MM.1S (cell line): Measurements from ENCODE around the gene GRIK3.

ENCODE experiments used
- DNase-seq: peaks from one replicate; pipeline ENCODE4 v3.0.0-alpha.2; 2015
- H2AFZ ChIP-seq: fragments of 300-600 bp; sonication (generic); 2 replicates; pipeline ENCODE4 v1.6.0; 2016; ENCODE audit warnings: antibody characterized with exemption, low read length
- H3F3A ChIP-seq: fragments of 300-600 bp; sonication (generic); 2 replicates; pipeline ENCODE4 v1.6.1; 2016; ENCODE audit warnings: mild to moderate bottlenecking, antibody characterized with exemption, low read length, moderate library complexity, mixed read lengths; ENCODE audit not compliant: insufficient read depth
- H3K27ac ChIP-seq: fragments of 300-600 bp; sonication (generic); 2 replicates; pipeline ENCODE4 v1.5.1; 2016; ENCODE audit warnings: mild to moderate bottlenecking, low read length
- H3K27me3 ChIP-seq: fragments of 300-600 bp; sonication (generic); replicated peaks from 2 replicates; pipeline ENCODE4 v1.6.0; 2016; ENCODE audit warnings: low read length; ENCODE audit not compliant: insufficient read depth
- H3K36me3 ChIP-seq: fragments of 300-600 bp; sonication (generic); replicated peaks from 2 replicates; pipeline ENCODE4 v1.6.1; 2016; ENCODE audit warnings: mild to moderate bottlenecking, low read length, mixed read lengths; ENCODE audit not compliant: insufficient read depth
- H3K4me1 ChIP-seq: fragments of 300-600 bp; sonication (generic); 2 replicates; pipeline ENCODE4 v1.6.1; 2016; ENCODE audit warnings: low read length, mixed read lengths
- H3K4me2 ChIP-seq: fragments of 300-600 bp; sonication (generic); 2 replicates; pipeline ENCODE4 v1.6.0; 2016; ENCODE audit warnings: low read depth, low read length
- H3K4me3 ChIP-seq: fragments of 300-600 bp; sonication (generic); 2 replicates; pipeline ENCODE4 v1.5.1; 2016; ENCODE audit warnings: low read length, mixed read lengths
- H3K79me2 ChIP-seq: fragments of 300-600 bp; sonication (generic); 2 replicates; pipeline ENCODE4 v1.6.1; 2016; ENCODE audit warnings: mixed run types, low read length, mixed read lengths
- H3K9ac ChIP-seq: fragments of 300-600 bp; sonication (generic); 2 replicates; pipeline ENCODE4 v1.6.1; 2016; ENCODE audit warnings: low read length, mixed read lengths
- H3K9me2 ChIP-seq: fragments of 300-600 bp; sonication (generic); replicated peaks from 2 replicates; pipeline ENCODE4 v1.6.1; 2016; ENCODE audit warnings: mild to moderate bottlenecking, low read length, mixed read lengths; ENCODE audit not compliant: insufficient read depth
- H3K9me3 ChIP-seq: fragments of 300-600 bp; sonication (generic); replicated peaks from 2 replicates; pipeline ENCODE4 v1.6.1; 2016; ENCODE audit warnings: mild to moderate bottlenecking, low read length, mixed read lengths; ENCODE audit not compliant: insufficient read depth
- H4K20me1 ChIP-seq: fragments of 300-600 bp; sonication (generic); 2 replicates; pipeline ENCODE4 v1.6.1; 2016; ENCODE audit warnings: mild to moderate bottlenecking, low read length, moderate library complexity, mixed read lengths; ENCODE audit not compliant: insufficient read depth
- CTCF ChIP-seq: fragments of 300-600 bp; sonication (generic); IDR thresholded peaks from 2 replicates; pipeline ENCODE4 v1.5.1; 2016; ENCODE audit warnings: antibody characterized with exemption, low read length, mixed read lengths
- EZH2 ChIP-seq: fragments of 300-600 bp; sonication (generic); optimal IDR thresholded peaks from 2 replicates; pipeline ENCODE3; 2017; ENCODE audit warnings: low read depth, mild to moderate bottlenecking, antibody characterized with exemption, low read length, mixed read lengths
- EZH2phosphoT487 ChIP-seq: fragments of 300-600 bp; sonication (generic); IDR thresholded peaks from 2 replicates; pipeline ENCODE4 v1.6.1; 2018; ENCODE audit warnings: antibody characterized with exemption, low read length

The GRIK3 gene

GRCh38 chr1:37059346-37059745 lies 25.0 kb upstream of the GRIK3 start:
- Histone ChIP-seq H3F3A (no peaks in the 10 kb centered on the region), H2AFZ (no peak overlapping the region), H3K9me3 (no peaks in the 10 kb centered on the region), H3K27ac (no peak overlapping the region), H3K36me3 (no peaks in the 10 kb centered on the region), H3K4me2 (no peak overlapping the region), H3K79me2 (no peaks in the 10 kb centered on the region), H4K20me1 (no peaks in the 10 kb centered on the region), H3K27me3 (peaks cover 95% of the 10 kb centered on the region), H3K9ac (no peak overlapping the region), H3K4me3 (no peak overlapping the region), H3K9me2 (no peaks in the 10 kb centered on the region), H3K4me1 (no peaks in the 10 kb centered on the region)
- no peak for DNase-seq
- TF ChIP-seq EZH2 (no peak), CTCF (no peak), EZH2phosphoT487 (no peak)

DNA sequence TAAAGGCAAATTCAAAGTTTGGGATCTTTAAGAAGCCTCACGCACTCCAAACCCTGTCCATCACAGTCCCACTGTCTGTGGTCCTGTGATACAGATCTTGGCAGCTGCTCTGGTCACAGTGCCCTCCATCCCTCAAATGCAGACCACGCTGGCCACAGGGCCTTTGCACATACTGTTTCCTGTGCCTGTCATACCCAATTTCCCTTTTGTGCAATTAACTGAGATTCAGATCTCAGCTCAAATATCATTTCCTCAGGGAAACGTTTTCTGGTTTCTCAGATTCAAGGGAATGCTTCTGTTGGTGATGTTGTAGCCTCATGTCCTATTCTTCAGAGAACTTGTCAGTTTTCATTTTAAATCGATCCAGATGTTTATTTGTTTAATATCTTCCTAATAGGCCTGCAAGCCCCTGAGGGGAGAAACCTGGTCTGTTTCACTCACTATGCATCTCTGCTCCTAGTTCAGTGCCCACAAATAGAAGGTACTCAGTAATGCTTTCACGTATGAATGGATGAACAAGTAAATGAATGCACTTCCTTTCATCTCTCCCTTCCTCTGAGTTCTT lies 24.2 kb upstream of the GRIK3 start:
- H3K79me2 ChIP-seq: no peaks in the 10 kb centered on the region
- peaks cover 97% of the 10 kb centered on the region for H3K27me3 ChIP-seq

DNA sequence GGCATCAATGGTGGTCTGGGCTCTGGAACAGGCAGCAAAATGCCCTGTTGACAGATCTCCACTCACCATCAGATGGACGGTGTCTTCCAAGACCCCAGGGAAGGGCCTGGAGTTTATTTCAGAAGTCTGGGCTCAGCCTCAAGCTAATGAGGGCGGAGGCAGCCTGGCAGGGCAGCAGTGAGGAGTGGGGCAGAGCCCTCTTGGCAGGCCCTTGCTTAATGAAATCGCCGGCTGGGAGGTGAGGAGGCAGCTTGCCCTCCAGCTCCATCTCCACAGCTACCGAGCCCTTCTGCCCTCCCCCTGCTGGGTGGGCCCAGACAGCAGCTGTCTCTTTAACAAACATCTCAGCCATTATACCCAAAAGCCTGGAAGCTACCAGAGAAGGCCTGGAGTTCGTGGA lies 22.0 kb upstream of the GRIK3 start:
- H3K4me1 ChIP-seq: no peaks in the 10 kb centered on the region
- no peak overlapping the region for H3K4me2 ChIP-seq
- TF ChIP-seq CTCF (no peak), EZH2 (no peak), EZH2phosphoT487 (no peak)
- H2AFZ ChIP-seq: no peak overlapping the region
- no peak overlapping the region for H3K27ac ChIP-seq
- H3K27me3 ChIP-seq: peaks cover 99% of the 10 kb centered on the region
- no peaks in the 10 kb centered on the region for H3F3A ChIP-seq
- no peaks in the 10 kb centered on the region for H4K20me1 ChIP-seq
- H3K4me3 ChIP-seq: no peak overlapping the region
- no peaks in the 10 kb centered on the region for H3K36me3 ChIP-seq
- DNase-seq: no peak
- no peaks in the 10 kb centered on the region for H3K79me2 ChIP-seq
- no peaks in the 10 kb centered on the region for H3K9me2 ChIP-seq
- H3K9me3 ChIP-seq: no peaks in the 10 kb centered on the region
- no peak overlapping the region for H3K9ac ChIP-seq

More for the DNA sequence above, 24.2 kb upstream of the GRIK3 start:
- Histone ChIP-seq H3K27ac (no peak overlapping the region), H3K9me3 (no peaks in the 10 kb centered on the region), H3K9ac (no peak overlapping the region), H3K4me2 (no peak overlapping the region), H3K9me2 (no peaks in the 10 kb centered on the region), H2AFZ (no peak overlapping the region), H3K36me3 (no peaks in the 10 kb centered on the region), H3K4me3 (no peak overlapping the region), H4K20me1 (no peaks in the 10 kb centered on the region), H3F3A (no peaks in the 10 kb centered on the region), H3K4me1 (no peaks in the 10 kb centered on the region)
- DNase-seq: no peak
- TF ChIP-seq EZH2phosphoT487: no peak

DNA sequence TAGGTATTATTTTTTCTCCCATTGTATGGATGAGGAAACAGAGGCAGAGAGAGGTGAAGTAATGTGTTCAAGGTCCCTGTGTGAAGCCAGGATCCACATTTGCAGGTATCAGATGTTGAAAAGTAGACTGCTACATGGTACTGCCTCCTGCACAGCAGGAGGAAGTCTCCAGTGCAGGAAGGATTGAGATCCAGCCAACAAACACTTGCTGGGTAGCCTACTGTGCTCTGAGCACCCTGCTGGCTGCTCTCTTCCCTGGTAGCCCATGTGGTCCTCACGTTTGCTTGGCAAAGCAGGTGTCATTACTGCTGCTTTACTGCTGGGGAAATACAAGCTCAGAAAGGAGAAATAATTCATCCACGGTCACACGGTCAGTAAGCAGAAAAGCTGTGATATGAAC lies 21.3 kb upstream of the GRIK3 start:
- TF ChIP-seq EZH2phosphoT487: no peak
- TF ChIP-seq EZH2: no peak
- TF ChIP-seq CTCF: no peak
- no peaks in the 10 kb centered on the region for H3K4me1 ChIP-seq
- no peaks in the 10 kb centered on the region for H3K79me2 ChIP-seq
- H3K27me3 ChIP-seq: peaks cover 98% of the 10 kb centered on the region
- H3K36me3 ChIP-seq: no peaks in the 10 kb centered on the region
- DNase-seq: no peak
- no peak overlapping the region for H3K9ac ChIP-seq
- H3F3A ChIP-seq: no peaks in the 10 kb centered on the region
- no peak overlapping the region for H2AFZ ChIP-seq
- no peaks in the 10 kb centered on the region for H4K20me1 ChIP-seq
- no peak overlapping the region for H3K4me2 ChIP-seq
- no peak overlapping the region for H3K27ac ChIP-seq
- H3K9me2 ChIP-seq: no peaks in the 10 kb centered on the region
- no peaks in the 10 kb centered on the region for H3K9me3 ChIP-seq
- H3K4me3 ChIP-seq: no peak overlapping the region
